Measurements from ENCODE around the gene TUBA1C.

- TF ChIP-seq CTCF (IDR thresholded peaks at IDR 0.05; ENCODE audit: low read depth, low read length, poor library complexity, severe bottlenecking) (no peak), EZH2phosphoT487 (IDR thresholded peaks at IDR 0.05; ENCODE audit: borderline replicate concordance, low read length) (no peak)
These were observed 20.7 kb upstream of the TUBA1C start for GRCh38 chr12:49244176-49244575.
